Activated CD4-positive, CD25-positive, alpha-beta regulatory T cell treated with anti-CD3 and anti-CD28 coated beads, Interleukin-2, amount 50 U/mL, for 72 hours (primary cell): ENCODE measurements around the gene ALKBH7.

Source experiments
- DNase-seq: peaks from one replicate; pipeline ENCODE4 v3.0.0; 2021

The ALKBH7 gene

DNA sequence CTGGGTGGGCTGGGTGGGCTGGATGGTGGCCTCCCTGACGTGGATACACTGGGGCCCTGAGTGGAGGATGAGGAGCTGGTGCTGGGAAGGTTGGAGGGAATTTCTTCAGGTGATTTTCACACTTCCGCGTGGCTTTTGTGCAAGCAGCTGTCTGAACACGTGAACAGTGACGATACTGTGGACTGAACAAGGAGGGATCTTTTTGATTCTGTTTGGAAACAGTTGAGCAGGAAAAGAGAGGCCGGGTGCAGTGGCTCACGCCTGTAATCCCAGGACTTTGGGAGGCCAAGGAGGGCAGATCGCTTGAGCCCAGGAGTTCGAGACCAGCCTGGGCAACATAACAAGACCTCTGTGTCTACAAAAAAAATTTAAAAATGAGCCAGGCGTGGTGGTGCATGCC is 29.5 kb downstream of the ALKBH7 start:
- DNase-seq: no peak

DNA sequence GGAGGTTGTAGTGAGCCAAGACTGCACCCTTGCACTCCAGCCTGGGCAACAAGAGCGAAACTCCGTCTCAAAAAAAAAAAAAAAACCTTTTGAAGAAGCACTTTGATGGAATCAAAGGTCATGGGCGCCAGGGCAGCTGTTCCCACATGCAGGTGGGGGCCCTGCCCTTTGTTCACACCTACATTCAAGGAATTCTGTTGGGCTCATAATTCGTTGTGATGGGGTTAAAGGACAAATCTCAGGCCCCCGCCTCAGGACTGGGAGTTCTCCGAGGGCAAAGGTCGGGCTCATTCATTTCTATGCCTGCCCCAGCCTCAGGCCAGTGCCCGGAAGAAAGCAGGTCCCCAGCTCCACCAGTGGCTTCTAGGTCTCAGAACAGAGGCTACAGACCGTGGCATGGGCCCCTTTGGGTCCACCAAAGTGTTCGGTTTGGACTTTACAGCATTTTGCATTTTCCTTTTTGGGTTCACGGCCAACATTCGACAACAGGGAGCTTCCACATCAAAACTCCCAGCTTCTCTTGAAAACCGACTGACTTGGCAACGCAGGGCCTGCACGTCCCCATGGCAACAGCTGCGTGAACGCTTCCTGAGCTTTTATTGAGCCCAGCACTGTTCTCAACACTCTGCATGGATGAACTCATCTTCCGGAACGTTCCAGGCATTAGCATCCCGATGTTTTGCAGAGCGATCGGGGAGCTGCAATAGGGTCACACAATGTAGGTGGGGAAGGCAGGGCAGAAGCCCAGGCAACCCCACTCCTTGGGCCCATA is 30.4 kb downstream of the ALKBH7 start:
- DNase-seq: no peak

GRCh38 chr19:6406401-6406800 is 33.8 kb downstream of the ALKBH7 start:
- DNase-seq: no peak

DNA sequence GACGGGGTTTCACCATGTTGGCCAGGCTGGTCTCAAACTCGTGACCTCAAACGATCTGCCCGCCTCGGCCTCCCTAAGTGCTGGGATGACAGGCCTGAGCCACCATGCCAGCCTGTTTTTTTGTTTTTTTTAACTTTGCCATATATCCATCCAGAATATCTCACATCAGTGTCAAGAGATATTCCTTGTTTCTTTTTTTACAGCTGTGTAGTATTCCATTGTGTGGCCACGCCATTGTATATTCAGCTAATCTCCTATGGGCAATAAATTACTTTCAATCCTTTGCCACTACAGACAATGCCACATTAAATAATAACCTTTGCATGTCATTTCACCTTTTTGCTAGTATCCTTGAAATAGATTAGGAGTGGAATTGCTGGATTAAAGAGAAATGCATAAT is 36.8 kb downstream of the ALKBH7 start:
- DNase-seq: no peak

GRCh38 chr19:6412061-6412446 is 39.5 kb downstream of the ALKBH7 start:
- DNase-seq: no peak

DNA sequence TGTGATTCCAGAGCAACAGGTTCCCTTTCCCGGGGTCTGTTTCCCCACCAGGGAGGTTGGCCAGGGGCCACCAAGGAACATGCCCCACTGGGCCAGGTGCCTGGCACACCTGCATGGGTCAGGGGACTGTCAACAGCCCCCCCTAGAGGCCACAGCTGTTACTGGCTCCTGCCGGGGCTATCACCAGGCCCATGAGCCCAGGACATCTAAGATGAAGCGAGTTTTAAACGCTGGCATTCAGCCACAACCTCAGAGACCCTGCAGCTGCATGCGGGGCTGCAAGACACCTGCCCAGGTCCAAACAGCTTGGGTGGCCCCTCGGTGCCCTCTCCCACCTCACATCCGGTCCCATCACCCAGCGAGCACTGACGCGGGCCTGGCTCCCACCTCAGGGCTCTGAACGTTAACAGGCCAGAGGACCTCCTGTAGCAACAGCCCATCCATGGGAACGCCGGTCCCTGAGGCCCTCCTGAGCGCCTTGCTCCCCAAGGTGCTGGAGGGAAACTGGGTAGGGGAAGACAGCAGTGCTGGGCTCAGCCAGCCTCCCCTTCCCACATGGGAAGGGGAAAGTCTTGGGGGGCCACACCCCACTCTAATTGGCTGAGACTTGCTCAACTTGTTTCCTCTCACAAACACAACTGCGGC is 40.0 kb downstream of the ALKBH7 start:
- peak; percentile 54 for DNase-seq

- DNase-seq: no peak
These were observed 40.7 kb downstream of the ALKBH7 start for GRCh38 chr19:6413291-6413690.

GRCh38 chr19:6413721-6414643 is 41.4 kb downstream of the ALKBH7 start:
- no peak for DNase-seq

- no peak for DNase-seq
These were observed 42.4 kb downstream of the ALKBH7 start for GRCh38 chr19:6414793-6415590.

DNA sequence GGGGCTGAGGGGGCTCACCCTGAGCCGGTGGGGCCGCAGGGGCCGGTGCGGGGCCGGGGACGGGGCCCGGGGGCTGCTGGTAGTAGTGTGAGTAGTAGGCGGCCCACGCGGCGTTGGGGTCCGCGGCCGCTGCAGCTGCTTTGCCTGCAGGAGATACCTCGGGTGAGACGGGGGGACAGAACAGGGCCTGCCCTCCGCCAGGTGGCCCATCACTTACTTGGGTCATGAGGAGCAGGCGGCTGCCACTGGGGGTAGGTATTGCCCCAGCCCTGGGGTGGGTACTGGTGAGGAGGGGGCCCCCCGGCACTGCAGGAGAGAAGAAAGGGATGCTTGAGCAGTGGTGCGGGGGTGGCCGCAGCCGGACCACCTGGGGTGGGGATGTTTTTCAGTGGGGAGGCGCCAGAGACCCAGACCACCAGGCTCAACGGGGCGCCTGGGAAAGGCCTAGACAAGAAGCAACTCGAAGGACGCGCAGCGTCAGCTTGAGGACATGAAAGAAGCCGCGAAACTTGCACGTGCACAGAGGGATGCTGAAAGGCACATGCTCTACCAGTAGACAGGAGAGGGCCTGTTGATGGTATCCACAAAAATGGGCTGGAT is 43.1 kb downstream of the ALKBH7 start:
- DNase-seq: no peak

GRCh38 chr19:6416658-6417405 is 44.2 kb downstream of the ALKBH7 start:
- DNase-seq: no peak

DNA sequence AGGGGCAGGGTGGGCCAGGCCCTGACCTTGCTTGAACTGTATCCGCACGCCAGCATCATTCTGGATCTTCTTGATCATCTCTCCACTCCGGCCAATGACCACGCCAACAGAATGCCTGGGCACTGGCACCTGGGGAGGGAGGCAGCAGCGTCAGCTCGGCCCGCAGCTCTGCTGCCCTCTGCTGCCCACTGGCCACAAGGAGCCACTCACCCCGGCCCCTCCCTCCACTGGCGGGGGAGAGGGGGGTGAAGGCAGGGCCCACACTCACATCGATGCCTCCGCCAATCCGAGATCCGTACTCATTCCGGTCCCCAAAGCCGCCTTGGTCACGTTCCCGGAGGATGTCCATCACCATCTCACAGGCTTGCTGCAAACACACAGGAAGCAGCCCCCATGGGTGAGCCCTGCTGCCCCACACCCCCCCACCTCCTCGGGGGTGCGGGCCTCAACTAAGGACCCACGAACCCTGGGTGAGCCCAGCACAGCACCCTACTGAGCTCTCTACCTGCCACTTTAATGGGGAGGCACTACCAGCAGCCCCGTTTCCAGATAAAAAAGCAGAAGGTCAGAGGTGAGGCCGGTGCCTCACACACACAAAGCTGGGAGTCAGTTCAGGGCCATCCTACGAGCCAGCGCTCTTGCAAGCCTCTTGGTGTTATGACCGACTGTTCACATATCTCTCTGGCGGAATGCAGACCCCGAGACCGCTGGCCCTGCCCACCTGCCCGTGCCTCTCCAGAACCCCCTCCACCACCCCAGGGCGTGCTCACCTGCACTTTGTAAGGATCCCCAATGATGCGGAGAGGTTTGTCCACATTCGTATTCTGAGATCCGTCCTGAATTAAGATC is 45.3 kb downstream of the ALKBH7 start:
- no peak for DNase-seq

- no peak for DNase-seq
These were observed 46.0 kb downstream of the ALKBH7 start for GRCh38 chr19:6418562-6418932.

DNA sequence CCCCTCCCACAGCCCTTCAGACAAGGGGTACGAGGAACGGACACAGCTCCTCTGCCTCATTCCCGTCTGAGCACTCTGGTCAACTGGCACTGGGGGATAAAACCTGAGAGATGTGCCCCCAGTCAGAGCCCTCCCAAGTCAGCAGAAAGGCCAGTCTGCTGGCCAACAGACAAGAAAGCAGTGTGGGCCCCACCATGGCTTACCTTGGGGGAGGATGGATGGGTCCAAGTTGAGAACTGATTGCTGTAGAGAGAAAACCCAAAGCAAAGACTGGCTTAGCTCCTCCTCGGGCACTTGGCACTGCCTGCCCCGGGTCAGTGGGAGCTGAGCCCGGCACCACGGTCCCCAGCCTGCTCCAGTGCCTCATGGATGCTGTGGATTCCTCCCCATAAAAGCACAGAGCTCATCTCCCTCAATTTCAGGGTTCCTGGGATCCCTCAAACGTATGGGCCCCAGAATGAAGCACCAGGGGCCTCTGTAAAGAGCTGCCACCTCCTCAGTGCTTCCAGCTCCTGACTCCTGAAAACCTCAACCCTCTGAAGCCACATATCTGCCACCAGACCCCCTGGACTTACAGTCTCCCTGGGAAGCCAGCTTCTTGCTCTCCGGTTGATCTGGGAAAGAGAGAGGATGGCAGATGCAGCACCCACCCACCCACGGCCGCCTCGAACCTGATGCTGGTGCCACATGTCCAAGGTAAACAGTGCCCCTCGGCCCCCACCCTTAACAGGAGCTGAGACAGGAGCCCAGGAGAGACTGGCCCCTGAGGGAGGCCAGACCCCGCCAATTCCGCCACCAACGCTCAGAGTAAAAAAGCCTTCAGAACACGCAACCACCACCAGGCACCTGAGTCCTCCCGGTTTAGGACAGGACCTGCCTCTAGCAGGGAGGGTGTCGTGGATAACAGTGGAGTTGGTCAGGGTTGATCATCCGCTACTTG is 48.8 kb downstream of the ALKBH7 start:
- no peak for DNase-seq

DNA sequence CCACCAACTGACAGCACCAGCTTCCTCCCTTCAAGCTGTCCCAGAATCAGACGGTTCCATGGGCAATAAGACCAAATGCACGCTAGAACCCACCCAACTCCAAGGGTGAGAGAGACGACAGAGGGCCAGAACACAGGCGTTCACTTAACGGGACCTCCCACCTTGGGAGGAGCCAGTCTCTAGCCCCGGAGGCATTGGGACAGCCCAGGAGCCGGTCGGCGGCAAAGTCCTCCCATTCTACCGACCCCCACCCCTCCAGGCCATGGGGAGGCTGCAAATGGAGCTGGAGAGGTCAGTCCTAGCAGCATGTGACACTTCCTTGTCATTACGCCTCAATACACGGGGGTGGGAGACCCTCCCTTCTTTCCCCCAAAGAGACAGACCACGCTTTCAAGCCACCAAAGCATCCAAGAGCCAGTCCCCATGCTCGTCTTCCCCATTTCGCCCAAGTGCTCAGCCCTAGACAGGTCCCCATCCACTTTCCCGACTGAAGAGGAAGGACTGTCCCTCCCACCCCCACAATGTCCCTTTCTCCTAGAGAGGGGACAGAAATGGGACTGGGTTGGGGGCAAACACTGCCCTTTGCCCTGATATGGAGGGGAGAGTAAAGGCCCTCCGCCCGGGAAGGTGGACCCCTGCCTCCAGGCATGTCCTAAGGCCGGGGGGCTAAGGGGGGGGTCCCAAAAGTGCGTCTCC is 51.1 kb downstream of the ALKBH7 start:
- peak; percentile 43 for DNase-seq

- DNase-seq: peak; percentile 50
These were observed 51.8 kb downstream of the ALKBH7 start, which contains the start of gene KHSRP for GRCh38 chr19:6424195-6424938. Gene KHSRP, minus strand, starts transcription at chr19:6424811. Its CDS starts 110 bp downstream, at chr19:6424701.
